GM18511 (cell line): Measurements from ENCODE around the gene STIM1.
"Not testable (repeated sequence)": the region's sequence is repeated elsewhere in the genome, so short reads cannot be mapped to it uniquely, and the experiment has no call there.

ENCODE experiments used
- ATAC-seq: cut with Tn5 transposase; IDR thresholded peaks from one replicate; pipeline ENCODE4 v1.9.1; 2021; ENCODE audit warnings: mild to moderate bottlenecking, moderate library complexity; ENCODE audit not compliant: unreplicated experiment

Gene STIM1

GRCh38 chr11:3971756-3972404 lies 116.4 kb downstream of the STIM1 start:
- ATAC-seq = no peak

GRCh38 chr11:3972431-3972830 lies 117.0 kb downstream of the STIM1 start:
- no peak for ATAC-seq

- ATAC-seq = no peak
Measured at GRCh38 chr11:3977078-3977477, 121.6 kb downstream of the STIM1 start.

- no peak for ATAC-seq
Measured at GRCh38 chr11:3981084-3981633, 125.7 kb downstream of the STIM1 start.

GRCh38 chr11:3982431-3982830 lies 127.0 kb downstream of the STIM1 start:
- ATAC-seq = no peak

- ATAC-seq = no peak
Measured at GRCh38 chr11:3983101-3983500, 127.6 kb downstream of the STIM1 start.

- no peak for ATAC-seq
Measured at GRCh38 chr11:3984896-3985295, 129.4 kb downstream of the STIM1 start.

- no peak for ATAC-seq
Measured at GRCh38 chr11:3985631-3986030, 130.2 kb downstream of the STIM1 start.

GRCh38 chr11:3986301-3986700 lies 130.8 kb downstream of the STIM1 start:
- ATAC-seq = no peak

GRCh38 chr11:3989276-3989920 lies 133.9 kb downstream of the STIM1 start:
- ATAC-seq = no peak

GRCh38 chr11:3989921-3990290 lies 134.4 kb downstream of the STIM1 start:
- ATAC-seq = no peak

GRCh38 chr11:3990406-3990805 lies 134.9 kb downstream of the STIM1 start:
- ATAC-seq = no peak

GRCh38 chr11:3992964-3993363 lies 137.5 kb downstream of the STIM1 start:
- ATAC-seq = no peak

- ATAC-seq = no peak
Measured at GRCh38 chr11:3994030-3994640, 138.7 kb downstream of the STIM1 start.

GRCh38 chr11:3995307-3995706 lies 139.8 kb downstream of the STIM1 start:
- ATAC-seq = no peak

GRCh38 chr11:3995949-3996554 lies 140.6 kb downstream of the STIM1 start:
- no peak for ATAC-seq

- no peak for ATAC-seq
Measured at GRCh38 chr11:3996651-3997050, 141.2 kb downstream of the STIM1 start.

GRCh38 chr11:4004753-4005152 lies 149.3 kb downstream of the STIM1 start:
- not testable (repeated sequence) for ATAC-seq

GRCh38 chr11:4006946-4007680 lies 151.6 kb downstream of the STIM1 start:
- no peak for ATAC-seq

- ATAC-seq = no peak
Measured at GRCh38 chr11:4008116-4008515, 152.7 kb downstream of the STIM1 start.

GRCh38 chr11:4016602-4017001 lies 161.1 kb downstream of the STIM1 start:
- not testable (repeated sequence) for ATAC-seq
